ENCODE measurements around the gene TMEM120B.
"Not testable (repeated sequence)": the region's sequence is repeated elsewhere in the genome, so short reads cannot be mapped to it uniquely, and the experiment has no call there.

TMEM120B gene

DNA sequence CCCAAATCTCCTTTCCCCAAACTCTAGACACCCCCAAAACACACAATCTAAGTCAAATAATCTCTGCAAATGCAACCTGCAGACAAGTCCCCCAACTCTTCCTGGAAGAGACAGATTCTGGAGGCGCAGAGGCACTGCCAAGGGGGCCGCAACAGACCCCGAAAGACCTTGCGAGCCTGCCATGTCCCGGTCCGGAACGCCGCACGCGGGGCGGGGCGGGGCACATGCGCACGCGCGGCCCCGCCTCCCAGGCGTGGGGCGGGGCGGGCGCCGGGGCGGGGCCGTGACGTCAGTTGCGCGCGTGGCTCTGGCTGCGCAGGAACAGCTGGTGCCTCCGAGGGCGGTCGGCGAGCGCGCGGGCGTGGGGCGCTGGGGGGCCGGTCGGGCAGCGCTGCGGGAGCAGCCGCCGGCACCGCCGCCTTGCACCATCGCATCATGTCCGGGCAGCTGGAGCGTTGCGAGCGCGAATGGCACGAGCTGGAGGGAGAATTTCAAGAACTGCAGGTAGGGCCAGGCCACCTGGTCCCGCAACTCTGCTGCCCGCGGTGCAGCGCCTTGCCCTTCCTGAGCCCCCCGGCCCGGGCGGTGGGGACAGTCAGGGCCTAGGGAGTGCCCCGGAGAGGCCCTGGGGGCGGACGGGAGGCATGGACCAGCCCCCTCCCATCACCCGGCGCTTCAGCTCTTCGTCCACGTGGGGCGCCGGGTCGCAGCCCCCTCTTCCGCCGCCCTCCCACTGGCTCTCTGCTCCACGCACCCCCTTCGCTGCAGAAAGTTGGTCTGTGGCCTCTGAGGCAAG is at the start of gene TMEM120B:
Gene TMEM120B, plus strand, starts transcription at position 292 of the 796 bp plus-strand sequence. Its CDS starts 144 bp downstream, at position 436.
- in situ Hi-C loops (cut with MboI; ENCODE audit: low sequenced_read_pairs) = no loop called here

- in situ Hi-C loops (cut with MboI; ENCODE audit: low sequenced_read_pairs) = no loop called here
Observed at GRCh38 chr12:121663610-121663929, 49.0 kb upstream of the TMEM120B start.

DNA sequence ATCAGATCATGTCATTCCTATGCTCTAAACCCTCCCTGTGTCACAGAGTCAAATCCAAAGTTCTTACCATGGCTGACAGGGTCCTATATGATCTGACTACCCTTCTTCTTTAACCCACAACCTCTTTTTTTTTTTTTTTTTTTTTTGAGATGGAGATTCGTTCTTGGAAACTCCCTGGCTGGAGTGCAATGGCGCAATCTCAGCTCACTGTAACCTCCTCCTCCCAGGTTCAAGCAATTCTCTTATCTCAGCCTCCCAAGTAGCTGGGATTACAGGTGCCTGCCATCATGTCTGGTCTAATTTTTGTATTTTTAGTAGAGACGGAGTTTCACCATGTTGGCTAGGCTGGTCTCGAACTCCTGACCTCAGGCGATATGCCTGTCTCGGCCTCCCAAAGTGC is 45.7 kb upstream of the TMEM120B start:
- in situ Hi-C loops (cut with MboI; ENCODE audit: low sequenced_read_pairs) = not testable (repeated sequence)

GRCh38 chr12:121668750-121669520 is 43.6 kb upstream of the TMEM120B start:
- in situ Hi-C loops (cut with MboI; ENCODE audit: low sequenced_read_pairs) = no loop called here

GRCh38 chr12:121669521-121669900 is 43.0 kb upstream of the TMEM120B start, which contains the start of gene MORN3:
MORN3 (minus strand) TSS chr12:121669654; CDS start chr12:121669483, 171 bp downstream.
- in situ Hi-C loops (cut with MboI; ENCODE audit: low sequenced_read_pairs) = no loop called here

DNA sequence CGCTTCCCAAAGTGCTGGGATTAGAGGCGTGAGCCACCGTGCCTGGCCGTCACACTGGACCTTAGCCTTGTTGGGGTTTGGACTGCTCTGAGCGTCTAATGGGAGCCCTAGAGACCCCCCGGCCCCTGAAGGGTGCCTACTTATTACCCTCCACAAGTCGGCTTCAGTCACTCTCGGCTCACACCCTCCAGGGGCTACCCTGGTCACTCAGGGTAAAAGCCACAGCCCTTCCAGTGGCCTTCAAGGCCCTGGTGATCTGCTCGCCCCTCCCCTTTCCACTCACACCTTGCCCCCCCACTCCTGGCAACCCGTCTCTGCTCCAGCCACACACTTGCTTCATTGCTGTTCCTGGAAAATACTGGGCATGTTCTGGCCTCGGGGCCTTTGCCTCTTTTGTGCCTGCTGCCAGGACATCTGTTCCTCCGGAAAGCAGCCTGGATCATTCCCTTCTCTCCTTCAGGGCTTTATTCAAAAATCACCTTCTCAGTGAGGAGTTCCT is 39.5 kb upstream of the TMEM120B start:
- in situ Hi-C loops (cut with MboI; ENCODE audit: low sequenced_read_pairs) = no loop called here

GRCh38 chr12:121676190-121676589 is 36.4 kb upstream of the TMEM120B start:
- in situ Hi-C loops (cut with MboI; ENCODE audit: low sequenced_read_pairs) = no loop called here

GRCh38 chr12:121678305-121678704 is 34.2 kb upstream of the TMEM120B start:
- in situ Hi-C loops (cut with MboI; ENCODE audit: low sequenced_read_pairs) = no loop called here

DNA sequence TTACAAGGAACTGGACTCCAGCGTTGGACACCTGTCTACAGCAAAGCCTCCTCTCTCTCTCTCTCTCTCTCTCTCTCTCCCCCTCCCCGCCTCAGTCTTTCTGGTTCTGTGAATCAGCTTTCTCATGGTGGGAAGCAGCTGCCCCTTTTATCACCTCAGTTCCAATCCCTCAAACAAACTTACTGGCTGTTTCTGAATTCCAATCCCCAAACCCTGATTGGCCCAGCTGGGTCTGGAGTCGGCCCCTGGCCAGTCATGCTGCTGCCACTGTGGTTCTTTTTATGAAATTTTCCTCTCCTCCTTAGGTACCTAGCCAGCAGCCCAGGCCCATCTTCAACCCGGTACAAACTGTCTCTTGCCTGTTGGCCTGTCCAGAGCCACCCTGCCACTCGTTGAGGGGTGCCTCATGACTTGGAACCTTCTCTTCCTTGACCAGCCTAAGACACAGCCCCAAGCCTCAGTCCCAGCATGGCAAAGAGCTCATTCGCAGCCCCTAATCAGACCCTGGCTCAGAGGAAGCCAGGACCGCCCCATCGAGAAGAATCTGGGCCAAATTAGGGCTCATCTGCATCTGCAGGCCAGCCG is 33.7 kb upstream of the TMEM120B start:
- in situ Hi-C loops (cut with MboI; ENCODE audit: low sequenced_read_pairs) = no loop called here

DNA sequence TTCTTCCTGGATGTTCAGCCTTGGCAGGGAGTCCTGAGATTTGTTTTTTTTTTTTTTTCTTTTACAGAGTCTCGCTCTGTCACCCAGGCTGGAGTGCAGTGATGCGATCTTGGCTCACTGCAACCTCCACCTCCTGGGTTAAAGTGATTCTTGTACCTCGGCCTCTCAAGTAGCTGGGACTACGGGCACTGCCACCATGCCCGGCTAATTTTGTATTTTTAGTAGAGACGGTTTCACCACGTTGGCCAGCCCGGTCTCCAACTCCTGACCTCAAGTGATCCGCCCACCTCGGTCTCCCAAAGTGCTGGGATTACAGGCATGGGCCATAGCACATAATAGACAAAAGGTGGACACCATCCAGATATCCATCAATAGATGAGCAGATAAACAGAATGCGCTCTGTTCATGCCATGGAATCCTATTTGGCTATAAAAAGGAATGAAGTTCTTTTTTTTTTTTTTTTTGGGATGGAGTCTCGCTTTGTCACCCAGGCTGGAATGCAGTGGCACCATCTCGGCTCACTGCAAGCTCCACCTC is 32.8 kb upstream of the TMEM120B start:
- in situ Hi-C loops (cut with MboI; ENCODE audit: low sequenced_read_pairs) = not testable (repeated sequence)

GRCh38 chr12:121688966-121689365 is 23.6 kb upstream of the TMEM120B start:
- in situ Hi-C loops (cut with MboI; ENCODE audit: low sequenced_read_pairs) = no loop called here

GRCh38 chr12:121689430-121689829 is 23.1 kb upstream of the TMEM120B start:
- in situ Hi-C loops (cut with MboI; ENCODE audit: low sequenced_read_pairs) = no loop called here

DNA sequence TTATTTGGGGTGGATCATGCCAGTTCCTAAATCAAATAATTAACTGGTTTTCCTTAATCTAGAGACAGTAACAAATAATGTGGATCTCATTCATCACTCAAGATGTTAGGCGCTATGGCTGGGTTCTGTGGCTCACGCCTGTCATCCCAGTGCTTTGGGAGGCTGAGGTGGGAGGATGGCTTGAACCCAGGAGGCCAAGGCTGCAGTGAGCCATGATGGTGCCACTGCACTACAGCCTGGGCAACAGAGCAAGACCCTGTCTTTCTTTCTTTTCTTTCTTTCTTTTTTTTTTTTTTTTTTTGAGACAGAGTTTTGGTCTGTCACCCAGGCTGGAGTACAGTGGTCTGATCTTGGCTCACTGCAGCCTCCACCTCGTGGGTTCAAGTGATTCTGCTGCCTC is 19.8 kb upstream of the TMEM120B start:
- in situ Hi-C loops (cut with MboI; ENCODE audit: low sequenced_read_pairs) = loop anchor here (5.0 to 10.0 kb wide), 2 partner anchors 75 to 192 kb away; partner anchors contain the start of gene PSMD9

DNA sequence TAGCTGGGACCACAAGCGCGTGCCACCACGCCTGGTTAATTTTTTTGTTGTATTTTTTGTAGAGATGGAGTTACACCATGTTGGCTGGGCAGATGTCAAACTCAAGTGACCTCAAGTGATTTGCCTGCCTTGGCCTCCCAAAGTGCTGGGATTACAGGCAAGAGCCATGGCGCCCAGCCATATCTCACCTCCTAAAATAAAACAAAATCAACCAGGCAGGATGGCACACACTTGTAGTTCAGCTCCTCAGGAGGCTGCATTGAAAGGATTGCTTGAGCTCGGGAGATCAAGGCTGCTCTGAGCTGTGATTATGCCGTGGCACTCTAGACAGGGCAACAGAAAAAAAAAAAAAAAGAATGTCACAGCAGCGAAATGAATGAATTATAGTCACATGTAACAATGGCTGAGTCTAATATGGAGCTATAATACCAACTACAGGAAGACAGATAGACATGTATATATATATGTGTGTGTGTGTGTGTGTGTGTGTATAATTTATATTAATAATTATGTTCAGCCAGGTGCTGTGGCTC is 19.3 kb upstream of the TMEM120B start:
- in situ Hi-C loops (cut with MboI; ENCODE audit: low sequenced_read_pairs) = loop anchor here (5.0 to 10.0 kb wide), 2 partner anchors 74 to 192 kb away; partner anchors contain the start of gene PSMD9

DNA sequence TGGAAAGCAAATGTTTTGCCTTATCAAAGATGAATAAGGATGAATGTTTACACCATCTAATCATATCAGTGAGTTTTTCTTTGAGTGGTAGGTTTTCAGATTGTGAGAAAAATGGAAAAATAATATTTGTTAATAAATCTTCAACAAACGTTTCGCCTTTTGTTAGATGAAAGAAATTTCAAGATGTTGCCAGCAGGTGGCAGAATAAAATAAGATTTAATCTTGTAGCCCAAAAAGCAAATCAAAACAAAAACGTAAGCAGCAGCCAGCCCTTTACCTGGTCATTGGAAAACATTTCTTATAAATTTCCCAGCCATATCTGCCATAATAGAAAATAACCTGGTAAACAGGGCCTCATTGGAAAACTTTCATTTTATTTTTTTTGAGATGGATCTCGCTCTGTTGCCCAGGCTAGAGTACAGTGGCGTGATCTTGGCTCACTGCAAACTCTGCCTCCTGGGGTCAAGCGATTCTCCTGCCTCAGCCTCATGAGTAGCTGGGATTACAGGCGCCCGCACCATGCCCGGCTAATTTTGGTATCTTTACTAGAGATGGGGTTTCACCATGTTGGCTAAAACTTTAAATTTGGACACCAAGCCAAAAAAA is 15.4 kb upstream of the TMEM120B start:
- in situ Hi-C loops (cut with MboI; ENCODE audit: low sequenced_read_pairs) = loop anchor here (10.0 kb wide), 1 partner anchor 188 kb away; the partner anchor contains the start of gene PSMD9

DNA sequence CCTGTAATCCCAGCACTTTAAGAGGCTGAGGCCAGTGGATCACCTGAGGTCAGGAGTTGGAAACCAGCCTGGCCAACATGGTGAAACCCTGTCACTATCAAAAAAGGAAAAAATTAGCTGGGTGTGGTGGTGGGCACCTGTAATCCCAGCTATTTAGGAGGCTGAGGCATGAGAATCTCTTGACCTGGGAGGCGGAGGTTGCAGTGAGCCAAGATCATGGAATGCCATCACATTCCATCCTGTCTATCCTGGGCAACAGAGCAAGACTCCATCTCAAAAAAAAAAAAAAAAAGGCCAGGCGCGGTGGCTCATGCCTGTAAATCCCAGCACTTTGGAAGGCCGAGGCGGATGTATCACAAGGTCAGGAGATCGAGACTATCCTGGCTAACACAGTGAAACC is 14.7 kb upstream of the TMEM120B start:
- in situ Hi-C loops (cut with MboI; ENCODE audit: low sequenced_read_pairs) = loop anchor here (10.0 kb wide), 1 partner anchor 187 kb away; the partner anchor contains the start of gene PSMD9

DNA sequence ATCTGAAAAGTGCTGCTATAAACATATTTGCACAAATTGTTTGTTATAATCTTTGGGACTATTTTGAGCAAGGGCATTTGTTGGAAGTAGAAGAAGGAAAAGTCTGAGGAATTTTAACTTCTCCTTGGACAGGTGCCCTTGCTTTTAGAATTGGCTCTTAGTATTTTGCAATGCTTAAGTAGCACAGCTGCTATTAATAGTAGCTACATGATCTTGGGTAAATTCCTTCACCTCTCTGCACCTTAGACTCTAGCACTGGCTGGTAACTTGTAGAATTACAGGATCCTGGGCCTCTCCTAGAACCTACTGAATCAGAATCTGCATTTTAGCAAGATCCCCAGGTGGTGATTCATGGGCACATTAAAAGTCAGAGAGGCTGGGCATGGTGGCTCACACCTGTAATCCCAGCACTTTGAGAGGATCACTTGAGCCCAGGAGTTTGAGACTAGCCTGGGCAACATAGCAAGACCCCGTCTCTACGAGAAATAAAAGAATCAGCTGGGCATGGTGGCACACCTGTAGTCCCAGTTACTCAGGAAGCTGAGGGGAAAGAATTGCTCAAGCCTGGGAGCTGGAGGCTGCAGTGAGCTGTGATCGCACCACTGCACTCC is 10.8 kb upstream of the TMEM120B start:
- in situ Hi-C loops (cut with MboI; ENCODE audit: low sequenced_read_pairs) = no loop called here

DNA sequence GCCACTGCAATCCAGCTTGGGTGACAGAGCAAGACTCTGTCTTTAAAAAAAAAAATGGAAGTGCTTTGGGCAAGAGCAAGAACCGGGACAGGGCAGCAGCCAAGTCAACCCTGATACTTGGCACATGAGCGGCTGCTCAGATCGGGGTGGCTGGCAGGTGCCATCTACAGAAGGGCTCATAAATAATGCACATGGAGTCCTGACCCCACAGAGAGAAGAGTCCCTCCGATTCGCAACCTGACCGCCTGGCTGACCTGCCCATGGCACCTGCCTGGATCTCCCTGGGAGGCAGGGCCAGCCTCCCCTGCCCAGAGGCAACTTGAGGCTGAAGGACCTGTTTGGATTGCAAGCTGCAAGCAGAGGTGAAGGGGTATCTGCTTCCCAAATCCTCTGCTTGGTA is 9.6 kb upstream of the TMEM120B start:
- in situ Hi-C loops (cut with MboI; ENCODE audit: low sequenced_read_pairs) = no loop called here

DNA sequence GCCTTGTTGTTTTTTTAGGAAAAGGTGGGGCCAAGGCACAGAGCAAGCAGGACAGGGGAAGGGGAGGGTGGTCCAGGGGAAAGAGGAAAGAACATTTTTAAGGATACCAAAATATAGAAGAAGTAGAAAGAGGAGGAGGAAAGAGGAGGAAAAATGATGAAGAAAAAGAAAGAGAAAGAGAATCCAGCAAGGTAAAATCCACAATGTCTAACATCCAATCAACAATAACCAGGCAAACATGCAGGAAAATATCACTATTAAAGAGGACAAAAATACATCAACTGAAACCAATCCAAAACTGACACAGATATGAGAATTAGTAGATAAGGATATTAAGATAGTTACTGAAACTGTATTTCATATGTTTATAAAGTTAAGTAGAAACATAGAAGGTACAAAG is 7.0 kb upstream of the TMEM120B start:
- in situ Hi-C loops (cut with MboI; ENCODE audit: low sequenced_read_pairs) = no loop called here

All from HL-60/S4 treated with retinoic acid at 250 ng/mL for 4 days and 3 days (cell line).